Activated CD4-positive, alpha-beta T cell treated with anti-CD3 and anti-CD28 coated beads, Interleukin-2, amount 50 U/mL, for 1 hour (primary cell): ENCODE measurements around the gene DOCK11.

Experiments used
- DNase-seq: peaks from one replicate; pipeline ENCODE4 v3.0.0-alpha.2; 2020

The DOCK11 gene

DNA sequence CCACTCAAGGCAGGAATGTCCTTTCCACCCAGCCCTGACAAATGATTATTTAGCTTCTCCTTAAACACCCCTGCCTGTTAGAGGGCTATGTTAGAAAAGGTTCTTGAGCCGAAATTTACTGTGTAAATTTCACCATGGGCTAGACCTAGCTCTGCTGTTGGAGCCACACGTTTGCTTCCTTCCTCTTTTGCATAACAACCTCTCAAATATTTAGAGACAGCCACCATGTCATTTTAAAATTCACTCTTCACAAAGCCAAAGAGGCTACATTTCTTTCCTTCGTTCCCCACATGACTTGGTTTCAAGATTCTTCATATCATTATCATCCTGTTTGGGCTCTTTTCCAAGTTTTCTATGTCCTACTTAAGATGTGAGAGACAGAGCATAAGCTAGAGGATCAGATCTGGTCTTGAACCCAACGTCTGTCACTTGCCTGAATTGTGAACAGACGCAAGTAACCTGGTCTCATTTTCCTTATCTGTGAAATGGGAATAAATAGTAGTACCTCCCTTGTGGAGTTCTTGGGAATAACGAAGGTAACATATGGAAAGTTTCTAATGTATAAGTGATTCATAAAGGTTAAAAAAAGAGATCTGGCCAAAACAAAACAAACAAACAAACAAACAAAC, 6.7 kb downstream of the DOCK11 start:
- no peak for DNase-seq

DNA sequence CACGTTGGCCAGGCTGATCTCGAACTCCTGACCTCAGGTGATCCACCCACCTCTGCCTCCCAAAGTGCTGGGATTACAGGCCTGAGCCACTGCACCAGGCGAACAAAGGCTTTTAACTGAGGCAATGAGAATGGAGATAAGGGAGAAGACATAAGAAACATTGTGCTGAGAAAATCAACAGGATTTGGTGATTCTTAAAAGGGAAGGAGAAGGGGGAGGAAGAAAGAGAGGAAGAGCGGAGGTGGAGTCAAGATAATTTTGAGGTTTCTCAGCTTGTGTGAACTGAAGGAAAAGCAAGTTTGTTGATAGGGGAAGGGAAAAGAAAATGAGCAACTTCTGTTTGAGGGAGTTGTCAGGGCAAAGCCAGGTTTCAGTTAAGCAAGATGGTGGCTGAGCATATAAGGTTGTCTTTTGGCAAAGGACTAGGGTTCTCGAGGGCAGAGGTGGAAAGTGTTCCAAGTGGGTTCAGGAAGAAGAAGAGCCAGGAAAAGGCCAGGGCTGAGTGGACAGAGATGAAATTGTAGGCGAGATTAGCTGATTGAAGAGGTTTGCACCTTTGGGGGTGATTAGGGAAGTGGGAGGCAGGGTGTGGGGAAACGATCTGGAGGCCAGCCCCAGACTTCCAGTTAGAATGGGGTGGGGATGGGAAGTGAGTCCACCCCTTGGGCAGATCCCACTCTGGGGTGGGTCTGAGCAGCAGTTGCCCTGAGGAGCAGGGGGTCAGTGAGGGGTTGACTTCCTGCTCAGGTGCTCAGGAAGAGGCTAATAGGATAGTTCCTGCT, 7.8 kb downstream of the DOCK11 start:
- DNase-seq = no peak

GRCh38 chrX:118504581-118504980, 9.0 kb downstream of the DOCK11 start:
- DNase-seq = no peak

DNA sequence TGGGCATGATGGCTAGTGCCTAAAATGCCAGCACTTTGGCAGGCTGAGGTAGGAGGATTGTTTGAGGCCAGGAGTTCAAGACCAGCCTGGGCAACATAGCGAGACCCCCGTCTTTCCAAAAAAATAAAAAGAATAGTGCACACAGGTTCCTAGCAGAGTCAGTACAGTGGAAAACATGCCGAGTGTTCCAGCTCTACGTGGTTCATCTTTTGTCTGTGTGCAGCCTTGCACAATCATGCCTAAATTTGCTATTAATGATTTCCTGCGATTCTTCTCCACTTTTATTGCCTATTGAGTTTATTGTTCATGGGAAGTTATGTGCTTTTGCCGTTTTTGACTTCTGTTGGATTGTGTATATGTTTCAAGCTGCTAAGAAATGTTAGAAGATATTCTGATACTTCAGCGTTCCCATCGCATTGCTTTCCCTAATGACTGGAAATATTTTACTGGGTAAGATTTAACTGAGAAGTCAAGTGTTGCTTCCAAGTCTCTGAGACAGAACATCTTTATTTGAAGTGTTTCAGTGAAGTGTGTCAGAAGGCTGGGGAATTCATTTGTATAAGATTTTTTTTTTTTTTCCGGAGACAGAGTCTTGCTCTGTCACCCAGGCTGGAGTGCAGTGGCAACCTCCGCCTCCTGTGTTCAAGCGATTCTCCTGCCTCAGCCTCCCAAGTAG, 11.3 kb downstream of the DOCK11 start:
- no peak for DNase-seq

- no peak for DNase-seq
Observed at GRCh38 chrX:118507766-118508165, 12.2 kb downstream of the DOCK11 start.

DNA sequence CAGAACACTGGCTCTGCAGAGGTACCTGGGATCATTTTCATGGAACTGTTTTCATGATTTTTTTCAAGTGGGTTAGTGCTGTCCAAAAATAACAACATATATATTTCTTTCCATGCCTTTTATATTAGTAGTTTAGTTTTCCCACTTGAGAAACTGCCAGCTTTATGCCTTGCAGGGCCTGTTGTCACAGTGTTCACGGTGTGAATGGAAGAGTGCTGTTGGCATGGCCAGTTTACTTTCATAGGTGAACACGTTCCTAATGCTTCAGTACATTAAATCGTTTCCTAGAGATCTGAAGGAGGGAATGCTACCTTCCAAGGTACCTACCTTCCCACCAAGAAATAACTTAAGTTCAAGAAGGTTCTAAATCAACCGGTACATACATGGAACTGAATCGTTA, 12.6 kb downstream of the DOCK11 start:
- no peak for DNase-seq

GRCh38 chrX:118508635-118509034, 13.0 kb downstream of the DOCK11 start:
- no peak for DNase-seq

DNA sequence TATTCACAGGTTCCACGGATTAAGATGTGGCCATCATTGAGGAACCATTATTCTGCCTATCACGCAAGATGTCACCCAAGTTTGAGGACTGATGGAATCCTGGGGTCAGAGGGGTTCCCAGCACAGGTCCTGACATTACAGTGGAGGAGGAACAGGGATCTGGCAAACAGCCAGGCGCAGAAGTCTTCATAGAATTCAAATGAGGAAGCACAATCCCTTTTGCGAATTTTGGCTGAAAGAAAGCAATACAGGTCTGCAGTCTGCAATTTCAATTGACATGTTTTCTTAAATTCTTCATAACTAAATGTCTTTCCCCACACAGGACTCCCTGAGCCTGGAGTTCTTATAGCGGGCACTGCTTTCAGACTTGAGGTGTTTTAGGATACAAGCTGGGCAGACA, 14.5 kb downstream of the DOCK11 start:
- no peak for DNase-seq

DNA sequence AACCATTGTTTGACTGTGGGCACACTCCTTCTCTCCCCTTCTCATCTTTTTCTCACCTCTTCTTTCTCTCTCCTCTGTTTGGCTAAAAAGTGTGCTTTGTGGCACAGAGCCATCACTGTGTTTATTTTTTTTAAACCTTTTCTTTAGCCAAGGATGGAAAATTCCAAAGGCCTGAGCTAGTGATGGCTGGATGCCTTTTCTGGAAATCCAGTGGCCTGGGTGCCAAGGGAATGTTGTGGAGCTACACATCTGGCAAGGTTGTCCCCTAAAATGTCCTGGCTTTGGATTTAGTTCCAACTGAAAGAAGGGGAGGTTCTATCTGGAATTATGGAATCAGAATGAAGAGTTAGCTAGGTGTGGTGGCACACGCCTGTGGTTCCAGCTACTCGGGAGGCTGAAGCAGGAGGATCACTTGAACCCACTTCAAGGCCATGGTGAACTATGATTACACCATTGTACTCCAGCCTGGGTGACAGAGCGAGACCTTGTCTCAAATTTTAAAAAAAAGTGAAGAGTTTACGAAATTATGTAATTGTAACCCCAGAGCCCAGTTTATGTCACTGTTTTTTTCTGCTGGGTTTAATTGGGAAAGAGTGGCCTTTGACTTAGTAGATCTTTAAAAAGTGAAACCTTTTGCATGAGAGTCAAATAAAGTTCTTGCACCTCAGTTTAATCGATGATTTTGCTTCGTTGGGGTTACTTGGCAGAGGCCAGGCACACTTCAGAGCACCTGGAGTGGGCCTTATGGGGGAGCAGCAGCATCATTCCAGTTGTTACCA, 17.7 kb downstream of the DOCK11 start:
- no peak for DNase-seq

- no peak for DNase-seq
Observed at GRCh38 chrX:118519411-118520215, 24.0 kb downstream of the DOCK11 start.

DNA sequence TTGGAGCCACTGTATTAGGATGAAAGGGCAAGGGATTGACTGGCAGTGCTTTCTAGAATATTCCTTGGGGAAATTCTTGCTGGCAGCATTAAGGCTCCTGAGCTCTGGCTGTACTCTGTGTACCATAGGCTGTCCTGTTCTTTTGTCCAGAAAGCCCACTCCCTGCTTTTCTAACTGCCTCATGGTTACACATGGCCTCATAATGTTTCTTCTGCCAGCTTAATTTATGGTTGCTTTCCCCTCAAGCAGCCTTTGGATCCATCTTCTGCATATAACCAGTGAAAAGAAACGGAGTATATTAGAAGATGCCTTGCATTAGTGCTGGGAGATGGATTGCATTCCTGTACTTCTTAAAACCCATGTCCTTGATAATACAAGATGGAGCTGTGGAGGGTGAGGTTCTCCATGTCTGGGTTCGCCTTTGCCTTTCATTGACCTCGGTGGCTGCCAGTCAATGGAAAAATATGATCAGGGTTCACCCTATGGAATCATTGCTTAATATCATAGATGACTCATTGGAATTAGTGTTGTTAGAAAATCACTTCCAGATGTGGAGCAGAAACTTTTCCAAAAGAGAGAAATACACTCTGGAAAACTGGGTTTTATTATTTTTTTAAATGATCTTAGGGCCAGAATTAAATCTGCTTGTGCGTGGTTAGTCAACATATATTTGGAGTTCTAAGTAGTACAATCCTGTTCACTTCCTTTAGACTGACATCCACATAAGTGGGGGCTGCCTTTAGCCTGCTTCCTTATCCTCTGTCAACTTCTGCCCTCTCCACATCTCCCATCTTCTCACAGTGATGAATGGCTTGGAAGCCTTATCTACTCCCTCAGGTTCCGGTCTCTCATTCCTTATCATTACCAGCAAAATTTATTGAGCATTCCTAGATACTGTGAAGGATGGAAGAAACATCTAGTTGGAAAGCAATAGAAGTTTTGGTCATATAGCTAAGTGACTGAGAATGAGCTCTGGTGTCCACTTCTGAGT, 24.9 kb downstream of the DOCK11 start:
- no peak for DNase-seq

- no peak for DNase-seq
Observed at GRCh38 chrX:118521435-118521834, 25.8 kb downstream of the DOCK11 start.

- no peak for DNase-seq
Observed at GRCh38 chrX:118522230-118522926, 26.8 kb downstream of the DOCK11 start.

- peak; percentile 45 for DNase-seq
Observed at GRCh38 chrX:118523920-118524319, 28.3 kb downstream of the DOCK11 start.

DNA sequence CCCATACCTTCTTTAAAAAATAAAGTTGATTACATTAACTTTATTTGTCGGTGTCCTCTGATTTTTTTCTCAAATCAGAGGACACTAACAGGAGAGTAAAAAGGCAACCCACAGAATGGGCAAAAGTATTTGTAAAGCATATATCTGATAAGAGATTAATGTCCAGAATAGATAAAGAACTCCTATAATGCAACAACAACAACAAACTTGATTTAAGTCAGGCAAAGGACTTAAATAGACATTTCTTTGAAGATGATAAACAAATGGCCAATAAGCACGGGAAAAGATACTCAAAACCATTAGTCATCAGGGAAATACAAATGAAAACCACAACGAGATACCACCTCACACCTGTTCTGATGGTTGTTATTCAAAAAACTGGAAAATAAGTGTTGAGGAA, 28.7 kb downstream of the DOCK11 start:
- DNase-seq = no peak

DNA sequence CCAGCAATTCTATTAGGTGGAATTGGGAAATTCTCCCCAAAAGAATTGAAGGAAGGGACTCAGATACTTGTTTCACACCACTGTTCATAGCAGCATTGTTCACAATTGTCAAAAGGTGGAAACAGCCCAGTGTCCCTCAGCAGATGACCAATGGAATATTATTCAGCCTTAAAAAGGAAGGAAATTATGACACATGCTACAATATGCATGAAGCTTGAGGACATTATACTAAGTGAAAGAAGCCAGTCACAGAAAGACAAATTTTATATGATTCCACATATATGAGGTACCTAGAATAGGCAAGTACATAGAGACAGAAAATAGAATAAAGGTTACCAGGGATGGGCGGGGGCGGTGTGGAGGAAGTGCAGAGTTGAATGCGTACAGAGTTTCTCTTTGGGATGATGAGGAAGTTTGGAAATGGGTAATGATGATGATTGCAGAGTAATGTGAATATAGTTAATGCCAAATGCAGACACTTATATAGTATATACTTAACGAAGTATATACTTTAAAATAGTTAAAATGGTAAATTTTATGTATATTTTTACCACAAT, 29.6 kb downstream of the DOCK11 start:
- no peak for DNase-seq

GRCh38 chrX:118526149-118526548, 30.5 kb downstream of the DOCK11 start:
- DNase-seq = no peak

GRCh38 chrX:118528071-118528737, 32.6 kb downstream of the DOCK11 start:
- peak; percentile 39 for DNase-seq

DNA sequence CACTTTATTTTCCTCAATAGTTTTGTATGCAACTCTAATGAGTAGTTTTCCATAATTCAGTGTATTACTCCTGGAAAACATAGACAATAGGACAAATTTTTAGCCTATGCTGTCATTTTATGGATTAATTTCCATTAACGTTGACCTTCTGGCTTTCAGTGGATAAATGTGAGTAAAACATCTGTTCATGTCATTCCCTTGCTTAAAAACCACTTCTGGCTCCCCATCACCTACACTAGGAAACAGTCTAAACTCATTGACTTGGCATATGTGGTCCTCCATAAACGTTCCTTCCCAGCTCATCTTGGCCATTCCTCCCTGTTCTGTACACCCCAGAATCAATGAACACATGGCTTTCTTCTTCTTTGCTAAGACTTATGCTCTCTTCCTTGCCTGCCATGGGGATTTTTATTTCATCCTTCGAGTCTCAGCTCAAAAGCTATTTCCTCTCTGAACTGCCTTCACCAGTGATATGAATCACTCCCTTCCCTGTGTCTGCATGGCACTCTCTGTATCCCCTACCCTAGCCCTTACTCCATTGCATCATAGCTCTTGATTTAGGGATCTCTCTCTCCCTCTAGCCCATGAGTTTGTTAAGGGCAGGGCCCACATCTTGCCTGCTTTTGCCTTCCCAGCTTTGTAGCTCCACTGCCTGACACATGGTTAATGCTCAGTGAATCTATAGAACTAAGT, 34.8 kb downstream of the DOCK11 start:
- DNase-seq = no peak
